ENCODE measurements around the gene KIF22. TPM values are rescaled to one million over a fixed set of nuclear protein-coding genes. Genes with fewer than 3 reads are reported as not detected.
"Not testable (repeated sequence)": the region's sequence is repeated elsewhere in the genome, so short reads cannot be mapped to it uniquely, and the experiment has no call there.

The KIF22 gene
- total and polyA plus RNA-seq, 9 of the 15 experiments (the other 6 are each of a cell fraction or from before 2014, with no cell fraction given), result 8.7 to 232 (median 131) TPM

DNA sequence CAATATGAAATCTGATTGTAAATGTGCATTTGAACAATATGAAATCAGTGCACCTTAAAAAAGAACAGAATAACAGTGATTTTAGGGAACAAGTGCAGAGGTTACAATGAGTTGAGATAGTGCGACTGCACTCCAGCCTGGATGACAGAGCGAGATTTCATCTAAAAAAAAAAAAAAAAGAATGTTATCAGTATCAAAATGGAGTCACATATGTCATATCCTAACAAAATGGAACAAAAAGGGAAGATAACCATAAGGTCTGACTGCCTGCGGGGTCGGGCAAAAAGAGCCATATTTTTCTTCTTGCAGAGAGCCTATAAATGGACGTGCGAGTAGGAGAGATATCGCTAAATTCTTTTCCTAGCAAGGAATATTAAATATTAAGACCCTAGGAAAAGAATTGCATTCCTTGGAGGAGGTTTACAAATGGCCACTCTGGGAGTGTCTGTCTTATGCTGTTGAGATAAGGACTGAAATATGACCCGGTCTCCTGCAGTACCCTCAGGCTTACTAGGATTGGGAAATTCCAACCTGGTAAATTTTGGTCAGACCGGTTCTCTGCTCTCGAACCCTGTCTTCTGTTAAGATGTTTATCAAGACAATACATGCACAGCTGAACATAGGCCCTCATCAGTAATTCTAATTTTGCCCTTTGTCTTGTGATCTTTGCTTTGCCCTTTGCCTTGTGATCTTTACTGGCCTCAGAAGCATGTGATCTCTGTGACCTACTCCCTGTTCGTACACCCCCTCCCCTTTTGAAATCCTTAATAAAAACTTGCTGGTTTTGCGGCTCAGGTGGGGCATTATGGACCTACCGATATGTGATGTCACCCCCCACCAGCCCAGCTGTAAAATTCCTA, 7.2 kb upstream of the KIF22 start (continued):
- TF ChIP-seq PHF21A (IDR thresholded peaks at IDR 0.05; ENCODE audit: borderline replicate concordance, low read depth) (peak; percentile 86; the same call in 1 of the 2 replicates), ZNF444 (CRISPR knock-in tag; IDR thresholded peaks at IDR 0.05) (peak; percentile 56; the same call in 1 of the 2 replicates), ZNF589 (CRISPR knock-in tag; IDR thresholded peaks at IDR 0.05; ENCODE audit: low read depth) (peak; percentile 92), HDAC2 (IDR thresholded peaks at IDR 0.05) (peak; percentile 88), ZNF79 (CRISPR knock-in tag; IDR thresholded peaks at IDR 0.05; ENCODE audit: low read depth) (peak; percentile 89), TCF15 (CRISPR knock-in tag; IDR thresholded peaks at IDR 0.05) (peak; percentile 92), DMBX1 (CRISPR knock-in tag; IDR thresholded peaks at IDR 0.05; ENCODE audit: borderline replicate concordance) (peak; percentile 83), GATA2 (CRISPR knock-in tag; IDR thresholded peaks at IDR 0.05) (peak; percentile 11; the same call in 1 of the 2 replicates), KDM1A (IDR thresholded peaks at IDR 0.05) (peak; percentile 96 to 97), STAT5B (CRISPR knock-in tag; IDR thresholded peaks at IDR 0.05) (0 out of 2 replicates have a peak, but pooled peaks have one; percentile 43), RREB1 (CRISPR knock-in tag; IDR thresholded peaks at IDR 0.05) (peak; percentile 42; the same call in 1 of the 2 replicates)
- TF ChIP-seq, protein P1, sequence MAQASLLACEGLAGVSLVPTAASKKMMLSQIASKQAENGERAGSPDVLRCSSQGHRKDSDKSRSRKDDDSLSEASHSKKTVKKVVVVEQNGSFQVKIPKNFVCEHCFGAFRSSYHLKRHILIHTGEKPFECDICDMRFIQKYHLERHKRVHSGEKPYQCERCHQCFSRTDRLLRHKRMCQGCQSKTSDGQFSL (CRISPR knock-in tag; IDR thresholded peaks at IDR 0.05), result not testable (repeated sequence)
- TF ChIP-seq, protein P1 (tag; IDR thresholded peaks at IDR 0.05), result peak in 1 of 2 experiments; percentile 92; a peak in 2 of 4 replicates
- TF ChIP-seq, protein P2, sequence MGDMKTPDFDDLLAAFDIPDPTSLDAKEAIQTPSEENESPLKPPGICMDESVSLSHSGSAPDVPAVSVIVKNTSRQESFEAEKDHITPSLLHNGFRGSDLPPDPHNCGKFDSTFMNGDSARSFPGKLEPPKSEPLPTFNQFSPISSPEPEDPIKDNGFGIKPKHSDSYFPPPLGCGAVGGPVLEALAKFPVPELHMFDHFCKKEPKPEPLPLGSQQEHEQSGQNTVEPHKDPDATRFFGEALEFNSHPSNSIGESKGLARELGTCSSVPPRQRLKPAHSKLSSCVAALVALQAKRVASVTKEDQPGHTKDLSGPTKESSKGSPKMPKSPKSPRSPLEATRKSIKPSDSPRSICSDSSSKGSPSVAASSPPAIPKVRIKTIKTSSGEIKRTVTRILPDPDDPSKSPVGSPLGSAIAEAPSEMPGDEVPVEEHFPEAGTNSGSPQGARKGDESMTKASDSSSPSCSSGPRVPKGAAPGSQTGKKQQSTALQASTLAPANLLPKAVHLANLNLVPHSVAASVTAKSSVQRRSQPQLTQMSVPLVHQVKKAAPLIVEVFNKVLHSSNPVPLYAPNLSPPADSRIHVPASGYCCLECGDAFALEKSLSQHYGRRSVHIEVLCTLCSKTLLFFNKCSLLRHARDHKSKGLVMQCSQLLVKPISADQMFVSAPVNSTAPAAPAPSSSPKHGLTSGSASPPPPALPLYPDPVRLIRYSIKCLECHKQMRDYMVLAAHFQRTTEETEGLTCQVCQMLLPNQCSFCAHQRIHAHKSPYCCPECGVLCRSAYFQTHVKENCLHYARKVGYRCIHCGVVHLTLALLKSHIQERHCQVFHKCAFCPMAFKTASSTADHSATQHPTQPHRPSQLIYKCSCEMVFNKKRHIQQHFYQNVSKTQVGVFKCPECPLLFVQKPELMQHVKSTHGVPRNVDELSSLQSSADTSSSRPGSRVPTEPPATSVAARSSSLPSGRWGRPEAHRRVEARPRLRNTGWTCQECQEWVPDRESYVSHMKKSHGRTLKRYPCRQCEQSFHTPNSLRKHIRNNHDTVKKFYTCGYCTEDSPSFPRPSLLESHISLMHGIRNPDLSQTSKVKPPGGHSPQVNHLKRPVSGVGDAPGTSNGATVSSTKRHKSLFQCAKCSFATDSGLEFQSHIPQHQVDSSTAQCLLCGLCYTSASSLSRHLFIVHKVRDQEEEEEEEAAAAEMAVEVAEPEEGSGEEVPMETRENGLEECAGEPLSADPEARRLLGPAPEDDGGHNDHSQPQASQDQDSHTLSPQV (IDR thresholded peaks at IDR 0.05), result peak; percentile 83

Data from K562 (cell line).